GM21529 (cell line): ENCODE measurements around the gene HTR6.

Experiments used
- ATAC-seq: cut with Tn5 transposase; IDR thresholded peaks from one replicate; pipeline ENCODE4 v1.9.1; 2021; ENCODE audit not compliant: unreplicated experiment

Gene HTR6

DNA sequence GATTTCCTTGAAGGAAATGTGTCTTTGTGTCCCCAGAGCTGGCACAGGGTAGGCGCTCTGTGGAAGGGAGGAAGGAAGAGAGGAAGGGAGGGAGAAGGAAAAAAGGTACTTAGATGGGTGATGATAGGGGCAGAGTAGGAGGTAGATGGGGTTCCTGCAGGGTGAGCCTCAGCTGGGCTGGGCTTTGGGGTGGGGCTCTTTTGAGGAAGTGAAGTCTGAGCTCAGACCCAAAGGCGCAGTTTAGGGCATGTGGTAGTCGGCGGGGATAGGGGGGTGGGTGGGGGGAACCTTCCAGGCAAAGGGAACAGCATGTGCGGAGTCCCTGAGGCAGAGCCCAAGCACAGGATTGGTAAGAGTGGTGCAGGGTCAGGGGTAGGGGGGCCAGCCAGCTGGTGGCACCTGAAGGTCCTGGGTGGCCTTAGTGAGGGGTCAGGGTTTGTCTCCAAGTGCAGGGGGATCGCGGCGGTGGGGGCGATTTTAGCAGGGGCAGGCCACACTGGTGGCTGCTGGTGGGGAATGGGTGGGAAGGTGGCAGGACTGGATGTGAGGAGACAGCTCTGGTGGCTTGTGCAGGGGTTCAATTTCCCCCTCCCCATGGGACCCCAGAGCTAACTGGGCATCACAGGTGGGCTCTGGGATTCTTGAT is 8.4 kb upstream of the HTR6 start:
- no peak for ATAC-seq

DNA sequence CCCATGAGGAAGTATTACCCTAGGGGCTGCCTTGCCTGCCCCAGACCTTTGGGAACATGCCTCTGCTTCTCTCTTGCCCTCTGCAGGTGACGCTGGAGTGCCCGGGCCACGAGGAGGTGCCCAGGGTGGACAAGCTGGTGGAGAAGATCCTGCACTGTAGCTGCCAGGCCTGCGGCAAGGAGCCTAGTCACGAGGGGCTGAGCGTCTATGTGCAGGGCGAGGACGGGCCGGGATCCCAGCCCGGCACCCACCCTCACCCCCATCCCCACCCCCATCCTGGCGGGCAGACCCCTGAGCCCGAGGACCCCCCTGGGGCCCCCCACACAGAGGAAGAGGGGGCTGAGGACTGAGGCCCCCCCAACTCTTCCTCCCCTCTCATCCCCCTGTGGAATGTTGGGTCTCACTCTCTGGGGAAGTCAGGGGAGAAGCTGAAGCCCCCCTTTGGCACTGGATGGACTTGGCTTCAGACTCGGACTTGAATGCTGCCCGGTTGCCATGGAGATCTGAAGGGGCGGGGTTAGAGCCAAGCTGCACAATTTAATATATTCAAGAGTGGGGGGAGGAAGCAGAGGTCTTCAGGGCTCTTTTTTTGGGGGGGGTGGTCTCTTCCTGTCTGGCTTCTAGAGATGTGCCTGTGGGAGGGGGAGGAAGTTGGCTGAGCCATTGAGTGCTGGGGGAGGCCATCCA is 7.8 kb upstream of the HTR6 start:
- ATAC-seq = no peak

DNA sequence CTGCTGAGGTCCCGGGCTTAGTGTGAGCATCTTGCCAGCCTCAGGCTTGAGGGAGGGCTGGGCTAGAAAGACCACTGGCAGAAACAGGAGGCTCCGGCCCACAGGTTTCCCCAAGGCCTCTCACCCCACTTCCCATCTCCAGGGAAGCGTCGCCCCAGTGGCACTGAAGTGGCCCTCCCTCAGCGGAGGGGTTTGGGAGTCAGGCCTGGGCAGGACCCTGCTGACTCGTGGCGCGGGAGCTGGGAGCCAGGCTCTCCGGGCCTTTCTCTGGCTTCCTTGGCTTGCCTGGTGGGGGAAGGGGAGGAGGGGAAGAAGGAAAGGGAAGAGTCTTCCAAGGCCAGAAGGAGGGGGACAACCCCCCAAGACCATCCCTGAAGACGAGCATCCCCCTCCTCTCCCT is 7.2 kb upstream of the HTR6 start:
- no peak for ATAC-seq

DNA sequence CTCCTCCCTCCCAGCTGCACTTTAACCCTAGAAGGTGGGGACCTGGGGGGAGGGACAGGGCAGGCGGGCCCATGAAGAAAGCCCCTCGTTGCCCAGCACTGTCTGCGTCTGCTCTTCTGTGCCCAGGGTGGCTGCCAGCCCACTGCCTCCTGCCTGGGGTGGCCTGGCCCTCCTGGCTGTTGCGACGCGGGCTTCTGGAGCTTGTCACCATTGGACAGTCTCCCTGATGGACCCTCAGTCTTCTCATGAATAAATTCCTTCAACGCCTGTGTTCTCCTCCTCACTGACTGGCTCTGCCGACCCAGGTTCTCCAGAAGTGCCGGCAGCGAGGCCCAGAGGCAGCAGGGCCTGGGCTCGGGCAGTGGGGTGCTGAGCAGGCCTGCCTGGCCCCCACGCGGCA is 6.5 kb upstream of the HTR6 start:
- no peak for ATAC-seq

DNA sequence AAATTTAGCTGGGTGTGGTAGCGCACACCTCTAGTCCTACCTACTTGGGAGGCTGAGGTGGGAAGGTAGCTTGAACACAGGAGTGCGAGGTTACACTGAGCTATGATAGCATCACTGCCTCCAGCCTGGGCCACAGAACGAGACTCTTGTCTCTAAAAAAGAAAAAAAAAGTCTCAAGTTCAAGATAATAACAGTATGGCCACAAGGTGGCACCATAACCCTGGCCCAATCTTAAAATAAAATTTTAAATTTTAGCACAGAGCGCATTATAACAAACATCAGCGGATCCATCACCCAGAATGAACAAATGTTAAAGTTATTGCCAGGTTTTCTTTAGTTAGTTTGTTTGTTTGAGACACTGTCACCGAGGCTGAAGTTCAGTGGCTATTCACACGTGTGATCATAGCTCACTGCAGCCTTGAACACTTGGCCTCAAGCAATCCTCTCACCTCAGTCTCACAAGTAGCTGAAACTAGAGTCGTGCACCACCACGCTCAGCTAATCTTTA is 2.9 kb upstream of the HTR6 start:
- ATAC-seq = no peak

DNA sequence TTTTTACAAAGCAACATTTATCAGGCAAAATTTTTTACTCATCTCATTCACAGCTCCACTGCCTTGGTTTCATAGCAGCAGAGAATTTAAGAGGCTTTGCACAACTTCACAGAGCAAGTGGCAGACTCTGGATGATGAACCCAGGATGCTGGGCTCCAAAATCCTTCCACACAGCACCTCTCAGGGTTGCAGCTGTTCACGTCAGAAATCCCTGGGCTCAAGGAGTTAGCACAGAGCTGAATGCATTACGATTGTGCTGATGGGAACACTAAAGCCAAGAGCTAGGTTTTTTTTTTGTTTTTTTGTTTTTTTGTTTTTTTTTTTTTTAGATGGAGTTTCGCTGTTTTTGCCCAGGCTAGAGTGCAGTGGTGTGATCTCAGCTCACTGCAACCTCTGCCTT is 2.4 kb upstream of the HTR6 start:
- ATAC-seq = no peak

DNA sequence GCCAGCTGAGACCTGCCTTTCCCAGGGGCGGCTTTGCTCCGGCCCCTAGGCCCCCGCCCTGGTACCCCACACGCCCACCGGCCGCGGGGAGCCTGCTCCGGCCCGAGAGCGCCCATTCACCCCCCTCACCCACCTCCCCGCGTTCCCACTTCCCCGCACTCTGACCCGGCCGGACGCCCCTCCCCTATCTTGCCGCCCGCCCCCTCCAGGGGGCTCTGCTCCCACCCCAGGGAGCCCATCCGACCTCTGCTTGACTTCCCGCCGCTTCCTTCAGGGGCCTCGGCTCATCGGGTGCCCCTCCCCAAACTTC is 466 bp downstream of the HTR6 start:
- ATAC-seq = no peak

DNA sequence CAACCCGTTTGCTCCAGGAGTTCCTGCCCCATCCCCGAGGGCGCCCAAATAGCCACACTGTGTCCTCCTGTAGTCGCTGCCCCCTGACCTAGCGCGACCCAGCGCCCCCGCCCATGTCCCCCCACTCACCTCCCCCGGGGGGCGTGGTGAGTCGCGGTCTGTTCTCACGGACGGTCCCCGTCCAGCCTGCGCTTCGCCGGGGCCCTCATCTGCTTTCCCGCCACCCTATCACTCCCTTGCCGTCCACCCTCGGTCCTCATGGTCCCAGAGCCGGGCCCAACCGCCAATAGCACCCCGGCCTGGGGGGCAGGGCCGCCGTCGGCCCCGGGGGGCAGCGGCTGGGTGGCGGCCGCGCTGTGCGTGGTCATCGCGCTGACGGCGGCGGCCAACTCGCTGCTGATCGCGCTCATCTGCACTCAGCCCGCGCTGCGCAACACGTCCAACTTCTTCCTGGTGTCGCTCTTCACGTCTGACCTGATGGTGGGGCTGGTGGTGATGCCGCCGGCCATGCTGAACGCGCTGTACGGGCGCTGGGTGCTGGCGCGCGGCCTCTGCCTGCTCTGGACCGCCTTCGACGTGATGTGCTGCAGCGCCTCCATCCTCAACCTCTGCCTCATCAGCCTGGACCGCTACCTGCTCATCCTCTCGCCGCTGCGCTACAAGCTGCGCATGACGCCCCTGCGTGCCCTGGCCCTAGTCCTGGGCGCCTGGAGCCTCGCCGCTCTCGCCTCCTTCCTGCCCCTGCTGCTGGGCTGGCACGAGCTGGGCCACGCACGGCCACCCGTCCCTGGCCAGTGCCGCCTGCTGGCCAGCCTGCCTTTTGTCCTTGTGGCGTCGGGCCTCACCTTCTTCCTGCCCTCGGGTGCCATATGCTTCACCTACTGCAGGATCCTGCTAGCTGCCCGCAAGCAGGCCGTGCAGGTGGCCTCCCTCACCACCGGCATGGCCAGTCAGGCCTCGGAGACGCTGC is 1.1 kb downstream of the HTR6 start:
- ATAC-seq = no peak

DNA sequence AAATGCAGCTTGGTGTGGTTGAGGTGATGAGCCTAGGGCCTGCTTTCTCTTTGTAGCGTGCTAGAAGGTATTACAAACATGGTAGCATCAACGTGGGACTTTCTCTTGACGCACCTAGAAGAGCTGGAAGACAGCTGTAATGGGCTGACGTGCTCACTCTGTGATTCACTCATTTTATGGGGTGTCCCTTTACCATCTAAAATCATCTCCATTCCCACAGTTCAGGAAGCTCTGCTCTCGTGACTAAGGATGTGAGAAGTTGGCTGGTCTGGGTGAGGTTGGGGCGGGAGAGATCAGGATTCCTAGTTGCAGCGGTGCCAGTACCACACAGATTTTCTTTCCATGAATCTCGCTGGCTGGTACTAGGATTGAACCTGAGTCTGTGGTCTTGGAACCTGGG is 4.2 kb downstream of the HTR6 start:
- no peak for ATAC-seq

DNA sequence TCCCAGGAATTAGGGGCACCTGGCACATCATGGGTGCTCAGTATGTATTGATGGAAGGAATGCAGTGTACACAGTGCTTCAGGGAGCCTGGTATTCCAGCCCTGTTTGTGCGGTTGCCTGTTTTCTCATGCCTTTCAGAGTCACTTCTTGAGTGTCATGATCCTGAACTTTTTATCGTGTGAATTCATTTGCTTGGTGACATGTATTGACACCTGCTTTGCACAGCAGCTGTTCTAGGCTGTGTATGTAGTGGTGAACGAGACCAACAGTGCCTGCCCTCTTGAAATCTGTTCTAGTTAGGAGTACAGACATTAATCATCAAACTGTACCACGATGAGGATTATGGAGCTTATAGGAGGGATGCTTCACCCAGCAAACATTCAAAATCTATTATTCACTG is 6.1 kb downstream of the HTR6 start:
- no peak for ATAC-seq

DNA sequence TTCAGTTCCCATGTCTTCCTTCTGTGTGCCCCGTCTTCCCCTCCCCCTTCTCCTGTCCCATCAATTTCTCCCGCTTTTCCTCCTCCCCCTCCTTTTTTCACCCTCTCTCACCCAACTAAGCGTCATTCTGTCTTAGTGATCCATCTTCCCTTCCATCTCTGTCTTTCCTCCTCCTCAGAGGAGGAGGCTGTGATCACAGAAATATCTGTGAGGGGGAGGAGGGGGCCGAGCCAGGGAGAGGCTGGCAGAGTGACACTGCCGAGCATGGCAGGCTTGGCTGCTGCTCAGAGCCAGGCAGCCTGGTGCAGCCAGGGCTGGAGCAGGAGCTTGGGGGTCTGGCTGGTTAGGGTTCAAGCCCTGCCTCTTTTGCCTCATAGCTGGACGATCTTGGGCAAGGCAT is 7.6 kb downstream of the HTR6 start:
- no peak for ATAC-seq

DNA sequence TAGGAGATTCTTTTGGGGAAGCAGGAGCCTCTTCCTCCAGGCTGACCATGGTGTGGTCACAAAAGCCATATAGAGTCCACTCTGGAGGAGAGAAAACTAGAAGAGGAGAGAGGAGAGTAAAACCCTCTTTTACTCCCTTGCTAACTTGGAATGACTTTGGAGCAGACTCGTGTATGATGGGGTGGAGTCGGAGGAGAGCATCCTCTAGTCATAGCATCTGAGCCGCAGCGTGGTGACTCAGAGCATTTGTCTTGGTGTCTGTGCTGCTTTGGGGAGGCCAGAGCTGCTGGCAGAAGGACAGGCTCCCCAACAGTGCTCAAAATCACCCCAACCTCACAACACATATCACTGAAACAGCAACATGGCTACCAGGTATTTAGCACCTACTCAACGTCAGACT is 11.1 kb downstream of the HTR6 start:
- ATAC-seq = no peak

DNA sequence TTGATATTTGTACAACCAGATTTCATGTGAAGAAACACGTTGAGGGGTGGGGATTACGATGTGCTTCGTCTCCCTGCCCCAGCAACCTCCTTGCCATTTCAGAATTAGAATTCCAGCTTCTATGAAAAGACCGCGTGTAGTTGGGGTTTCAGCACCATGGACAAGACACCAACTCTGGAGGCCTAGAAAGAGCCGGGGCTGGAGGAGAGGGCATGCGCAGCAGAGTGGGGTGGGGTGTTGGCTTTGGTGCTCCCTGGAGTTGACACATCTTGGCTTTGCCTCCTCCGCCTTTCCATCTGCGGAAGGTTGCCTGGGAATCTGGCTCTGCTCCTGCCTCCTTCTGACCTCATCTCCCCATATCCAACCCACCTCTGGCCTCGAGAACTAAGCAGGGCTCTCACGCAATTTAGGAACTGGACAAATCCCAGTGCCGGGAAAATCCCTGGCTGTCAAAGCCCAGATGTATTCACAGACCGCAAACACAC is 11.8 kb downstream of the HTR6 start:
- no peak for ATAC-seq

DNA sequence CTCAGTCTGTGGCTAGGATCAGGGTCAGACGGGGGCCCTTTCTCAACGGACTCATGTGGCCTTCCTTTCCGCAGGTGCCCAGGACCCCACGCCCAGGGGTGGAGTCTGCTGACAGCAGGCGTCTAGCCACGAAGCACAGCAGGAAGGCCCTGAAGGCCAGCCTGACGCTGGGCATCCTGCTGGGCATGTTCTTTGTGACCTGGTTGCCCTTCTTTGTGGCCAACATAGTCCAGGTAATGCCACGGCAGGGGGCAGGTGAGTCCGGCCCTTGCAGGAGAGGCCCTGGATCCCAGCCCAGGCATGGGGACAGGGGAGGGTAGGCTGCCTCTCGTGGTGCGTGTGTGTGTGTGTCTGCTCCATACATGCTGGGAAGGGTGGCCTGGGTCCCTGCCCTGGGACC is 13.8 kb downstream of the HTR6 start:
- no peak for ATAC-seq

DNA sequence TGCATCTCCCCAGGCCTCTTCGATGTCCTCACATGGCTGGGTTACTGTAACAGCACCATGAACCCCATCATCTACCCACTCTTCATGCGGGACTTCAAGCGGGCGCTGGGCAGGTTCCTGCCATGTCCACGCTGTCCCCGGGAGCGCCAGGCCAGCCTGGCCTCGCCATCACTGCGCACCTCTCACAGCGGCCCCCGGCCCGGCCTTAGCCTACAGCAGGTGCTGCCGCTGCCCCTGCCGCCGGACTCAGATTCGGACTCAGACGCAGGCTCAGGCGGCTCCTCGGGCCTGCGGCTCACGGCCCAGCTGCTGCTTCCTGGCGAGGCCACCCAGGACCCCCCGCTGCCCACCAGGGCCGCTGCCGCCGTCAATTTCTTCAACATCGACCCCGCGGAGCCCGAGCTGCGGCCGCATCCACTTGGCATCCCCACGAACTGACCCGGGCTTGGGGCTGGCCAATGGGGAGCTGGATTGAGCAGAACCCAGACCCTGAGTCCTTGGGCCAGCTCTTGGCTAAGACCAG is 14.3 kb downstream of the HTR6 start:
- no peak for ATAC-seq

DNA sequence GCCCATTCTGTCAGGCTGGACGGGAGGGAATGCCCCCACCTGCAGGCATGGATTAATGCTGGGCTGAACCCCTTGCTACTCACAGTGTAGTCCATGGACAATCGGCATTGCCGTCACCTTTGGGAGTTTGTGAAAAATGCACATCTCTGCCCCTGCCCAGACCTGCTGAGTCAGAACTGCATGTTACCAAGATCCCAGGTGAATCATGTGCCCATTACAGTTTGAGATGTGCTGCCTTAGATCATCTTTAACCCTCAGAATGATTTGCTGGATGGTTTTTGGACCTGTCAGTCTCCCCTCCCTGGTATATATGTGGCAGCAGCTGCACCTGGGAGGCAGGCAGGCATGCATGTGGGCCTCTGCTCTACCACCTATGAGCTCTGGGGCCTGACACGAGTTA is 15.0 kb downstream of the HTR6 start:
- no peak for ATAC-seq

DNA sequence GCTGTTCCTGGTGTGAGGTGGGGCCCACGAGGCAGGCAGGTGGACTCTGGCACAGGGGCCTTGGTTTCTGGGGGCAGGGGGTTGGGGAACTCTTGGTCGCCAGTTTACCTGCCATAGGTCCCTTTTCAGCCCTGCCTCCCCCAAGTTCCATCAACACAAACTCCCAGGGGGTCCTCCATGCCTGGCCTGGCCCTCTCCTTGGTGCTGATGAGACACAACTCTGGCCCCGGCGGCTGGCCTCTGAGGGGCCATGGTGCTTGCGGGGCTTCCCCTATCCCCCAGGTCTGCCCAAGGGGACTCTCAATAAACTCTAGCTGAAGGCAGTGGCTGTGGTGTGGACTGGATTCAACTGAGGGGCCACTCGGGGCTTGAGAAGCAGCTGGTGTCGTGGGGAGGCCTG is 16.0 kb downstream of the HTR6 start:
- ATAC-seq = no peak

DNA sequence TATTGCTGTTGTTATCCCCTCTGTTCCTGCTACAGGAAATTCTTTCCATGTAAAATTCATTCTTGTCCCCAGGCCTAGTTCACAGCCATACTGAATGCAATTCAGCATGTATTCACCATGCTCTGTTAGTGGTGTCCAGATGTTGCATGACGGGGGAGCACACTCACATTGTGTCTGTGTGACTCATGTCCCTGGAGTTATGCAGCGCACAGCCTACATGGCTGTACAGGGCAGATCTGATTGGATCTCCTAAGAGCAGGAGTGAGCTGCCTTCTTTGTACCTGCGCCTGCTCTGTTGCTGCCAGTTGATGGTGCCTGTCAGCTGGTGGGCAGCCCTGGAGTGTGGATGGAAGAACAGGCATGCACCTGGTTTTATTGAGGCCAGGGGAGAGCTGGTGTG is 17.6 kb downstream of the HTR6 start:
- ATAC-seq = no peak

DNA sequence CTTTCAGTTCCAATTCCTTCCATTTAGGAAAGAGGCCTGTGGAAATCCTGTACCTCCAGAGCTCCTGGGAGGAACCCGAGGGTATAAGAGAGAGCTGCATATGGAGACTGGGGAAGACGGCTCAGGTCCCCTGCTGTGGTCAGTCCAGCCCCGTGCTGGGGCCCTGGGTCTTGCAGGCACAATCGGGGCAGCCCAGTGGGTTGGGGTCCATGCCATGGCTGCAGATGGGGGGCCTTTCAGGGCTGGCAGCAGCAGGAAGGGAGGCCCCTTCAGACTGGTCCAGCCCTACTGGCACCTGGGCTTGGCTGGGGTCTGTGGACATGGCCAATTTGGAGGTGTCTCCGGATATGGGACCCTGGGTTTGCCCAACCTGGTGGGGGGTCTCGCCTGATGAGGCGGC is 18.2 kb downstream of the HTR6 start:
- ATAC-seq = no peak

DNA sequence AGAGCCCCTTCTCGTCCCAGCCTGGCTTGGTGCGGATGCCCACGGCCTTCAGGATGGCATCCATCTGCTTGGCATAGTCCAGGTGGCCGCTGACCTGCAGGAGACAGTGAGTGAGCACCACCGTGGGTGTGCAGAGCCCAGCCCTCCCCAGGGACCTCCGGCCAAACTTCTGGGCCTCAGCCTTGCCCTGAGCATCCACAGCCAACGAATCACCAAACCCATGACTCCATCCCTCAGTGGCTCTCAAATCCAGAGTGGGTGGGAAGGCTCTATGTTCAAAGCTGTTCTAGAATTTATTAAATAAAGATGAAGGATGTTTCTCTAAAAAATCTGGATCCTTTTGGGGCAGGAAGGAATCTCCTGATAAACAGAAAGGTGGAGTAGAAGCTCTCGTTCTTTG is 18.7 kb downstream of the HTR6 start:
- no peak for ATAC-seq

DNA sequence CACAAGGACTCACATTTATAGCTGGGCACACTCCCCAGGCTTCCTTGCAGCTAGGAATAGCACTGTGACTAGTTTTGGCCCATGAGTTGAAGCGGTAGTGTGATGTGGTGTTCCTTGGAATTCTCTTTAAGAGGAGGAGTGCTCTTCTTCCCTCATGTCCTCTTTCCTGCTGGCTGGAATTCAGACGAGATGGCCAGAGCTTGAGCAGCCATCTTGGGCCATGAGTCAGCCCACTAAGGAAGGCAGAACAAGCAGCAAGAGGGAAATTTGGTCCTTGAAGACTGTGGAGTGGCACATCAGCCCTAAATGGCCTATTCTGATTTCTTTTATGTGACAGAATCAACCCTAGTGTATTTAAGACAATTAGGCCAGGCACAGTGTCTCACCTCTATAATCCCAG is 20.0 kb downstream of the HTR6 start:
- ATAC-seq = no peak

DNA sequence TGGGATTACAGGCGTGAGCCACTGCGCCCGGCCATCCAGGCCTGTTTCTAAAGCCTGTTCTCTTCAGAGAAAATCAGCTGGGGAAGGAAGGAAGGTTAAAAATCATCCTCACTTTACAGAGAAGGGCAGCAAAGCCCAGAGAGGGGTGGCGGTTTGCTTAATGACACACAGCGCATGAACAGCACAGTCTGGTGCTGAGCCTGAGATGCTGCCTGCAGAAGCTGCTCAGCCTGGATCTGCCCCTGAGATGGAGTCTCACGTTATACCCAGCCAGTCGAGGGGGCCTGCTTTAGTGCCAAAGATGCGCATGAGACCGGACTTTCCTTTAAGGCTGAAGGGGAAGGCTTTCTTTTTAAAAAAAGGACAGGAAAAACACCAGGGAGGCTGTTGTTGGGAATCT is 21.3 kb downstream of the HTR6 start:
- ATAC-seq = no peak
